OCI-LY7 (cell line): ENCODE measurements around the gene WDR91. TPM values are rescaled to one million over a fixed set of nuclear protein-coding genes. Genes with fewer than 3 reads are reported as not detected.

Source experiments
- BruUV-seq: library from RNA; stranded (reverse); fragments of 400-500 nt; replicated peaks from 2 replicates; lab custom pipeline; 2021; lab: Mats Ljungman, UMichigan
- CTCF ChIA-PET: fragments of 300-600 bp; sonication (Branson Sonifier 250); formaldehyde crosslinking; loops from one replicate; lab custom pipeline; 2022; ENCODE audit warnings: antibody characterized with exemption; ENCODE audit not compliant: unreplicated experiment; lab: Charles Lee
- POLR2A ChIA-PET: fragments of 300-600 bp; sonication (Branson Sonifier 250); formaldehyde crosslinking; loops from one replicate; lab custom pipeline; 2022; ENCODE audit warnings: antibody characterized with exemption; lab: Charles Lee
- DNase-seq: peaks from one replicate; pipeline ENCODE4 v3.0.0-alpha.2; 2015; ENCODE audit warnings: low spot score
- H2AFZ ChIP-seq: fragments of 200-600 bp; sonication (generic), shearing (Covaris generic); 2 replicates; pipeline ENCODE4 v1.6.1; 2014; ENCODE audit warnings: mild to moderate bottlenecking, antibody characterized with exemption, low read length, moderate library complexity
- H3K27ac ChIP-seq: fragments of 200-600 bp; sonication (generic); 2 replicates; pipeline ENCODE4 v1.5.1; 2014; ENCODE audit warnings: mixed run types, low read depth, mild to moderate bottlenecking, moderate library complexity, low read length, inconsistent platforms; ENCODE audit not compliant: poor library complexity, severe bottlenecking
- H3K36me3 ChIP-seq: fragments of 200-600 bp; sonication (generic); 2 replicates; pipeline ENCODE4 v1.6.1; 2014; ENCODE audit warnings: mild to moderate bottlenecking, antibody characterized with exemption, low read length, moderate library complexity, mixed read lengths; ENCODE audit not compliant: insufficient read depth
- H3K4me1 ChIP-seq: fragments of 200-600 bp; sonication (generic); 2 replicates; pipeline ENCODE4 v1.5.1; 2014; ENCODE audit warnings: mild to moderate bottlenecking, low read length; ENCODE audit not compliant: insufficient read depth, poor library complexity, severe bottlenecking
- H3K4me2 ChIP-seq: fragments of 200-600 bp; sonication (generic); 2 replicates; pipeline ENCODE4 v1.6.1; 2014; ENCODE audit warnings: mild to moderate bottlenecking, low read length
- H3K4me3 ChIP-seq: fragments of 200-600 bp; sonication (generic); 2 replicates; pipeline ENCODE4 v1.5.1; 2014; ENCODE audit warnings: mild to moderate bottlenecking, low read depth, low read length; ENCODE audit not compliant: poor library complexity, severe bottlenecking
- H3K79me2 ChIP-seq: fragments of 200-600 bp; sonication (generic); 2 replicates; pipeline ENCODE4 v1.6.1; 2016; ENCODE audit warnings: low read depth, mild to moderate bottlenecking, low read length, moderate library complexity, mixed read lengths; ENCODE audit not compliant: insufficient read depth
- H3K9me2 ChIP-seq: fragments of 200-600 bp; sonication (generic); 2 replicates; pipeline ENCODE4 v1.6.1; 2016; ENCODE audit warnings: mild to moderate bottlenecking, low read length, mixed read lengths; ENCODE audit not compliant: insufficient read depth
- H3K9me3 ChIP-seq: fragments of 200-600 bp; sonication (generic); 2 replicates; pipeline ENCODE4 v1.6.1; 2014; ENCODE audit warnings: mild to moderate bottlenecking, mixed run types, low read length, mixed read lengths
- H4K20me1 ChIP-seq: fragments of 200-600 bp; sonication (generic); 2 replicates; pipeline ENCODE4 v1.6.1; 2014; ENCODE audit warnings: mild to moderate bottlenecking, antibody characterized with exemption, low read length, moderate library complexity, mixed read lengths; ENCODE audit not compliant: insufficient read depth
- EZH2phosphoT487 ChIP-seq: fragments of 200-600 bp; sonication (generic); IDR thresholded peaks from 2 replicates; pipeline ENCODE4 v1.6.1; 2018; ENCODE audit warnings: low read depth, borderline replicate concordance, mild to moderate bottlenecking, mixed run types, antibody characterized with exemption, low read length, moderate library complexity, mixed read lengths
- intact Hi-C: fragments of 100-400 bp; cut with micrococcal nuclease; formaldehyde crosslinking; loops from one replicate; pipeline ENCODE4 v1.10.0; 2022; ENCODE audit not compliant: unreplicated experiment
- total RNA-seq, 2 experiments: library from RNA; depleted of rRNA in 1 of 2; stranded (reverse); fragments of >200 nt in 1 of 2; shearing (Covaris generic) in 1 of 2; gene quantifications; 2 replicates each; pipeline ENCODE4 v1.2.3, GENCODE V29; 2014 to 2022
- TF ChIP-seq, protein P1 (sequence below): fragments of 200-600 bp; sonication (generic); conservative IDR thresholded peaks from 2 replicates; pipeline ENCODE4 v1.5.1; 2014; ENCODE audit warnings: mild to moderate bottlenecking, antibody characterized with exemption, low read length, moderate library complexity, mixed read lengths

The WDR91 gene
- total RNA-seq, 2 experiments from 2014 or later = 13.6 to 17.1 TPM

DNA sequence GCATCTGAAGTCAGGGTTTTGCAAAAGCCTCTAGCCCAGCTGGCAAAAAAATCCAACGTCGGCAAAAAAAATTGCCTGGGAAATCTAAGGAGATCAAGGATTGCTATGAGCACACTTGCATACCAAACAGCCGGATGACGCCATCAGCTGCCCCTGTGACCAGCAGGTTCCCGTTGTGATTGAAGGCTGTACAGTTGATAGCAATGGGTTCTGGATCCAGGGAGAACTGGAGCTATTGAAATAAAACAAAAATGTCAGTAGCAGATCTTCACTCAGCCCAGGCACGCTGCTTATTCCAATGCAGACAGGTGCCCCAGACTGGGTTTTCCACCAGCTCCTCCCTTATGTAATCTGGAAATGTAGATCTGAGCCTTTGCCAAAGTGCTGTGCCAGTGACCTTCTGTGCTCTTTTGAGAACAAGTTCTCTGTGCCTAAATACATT is 22.1 kb downstream of the WDR91 start:
- no peak for DNase-seq
- H2AFZ ChIP-seq = no peak overlapping the region
- no peaks in the 10 kb centered on the region for H4K20me1 ChIP-seq
- TF ChIP-seq, protein P1, sequence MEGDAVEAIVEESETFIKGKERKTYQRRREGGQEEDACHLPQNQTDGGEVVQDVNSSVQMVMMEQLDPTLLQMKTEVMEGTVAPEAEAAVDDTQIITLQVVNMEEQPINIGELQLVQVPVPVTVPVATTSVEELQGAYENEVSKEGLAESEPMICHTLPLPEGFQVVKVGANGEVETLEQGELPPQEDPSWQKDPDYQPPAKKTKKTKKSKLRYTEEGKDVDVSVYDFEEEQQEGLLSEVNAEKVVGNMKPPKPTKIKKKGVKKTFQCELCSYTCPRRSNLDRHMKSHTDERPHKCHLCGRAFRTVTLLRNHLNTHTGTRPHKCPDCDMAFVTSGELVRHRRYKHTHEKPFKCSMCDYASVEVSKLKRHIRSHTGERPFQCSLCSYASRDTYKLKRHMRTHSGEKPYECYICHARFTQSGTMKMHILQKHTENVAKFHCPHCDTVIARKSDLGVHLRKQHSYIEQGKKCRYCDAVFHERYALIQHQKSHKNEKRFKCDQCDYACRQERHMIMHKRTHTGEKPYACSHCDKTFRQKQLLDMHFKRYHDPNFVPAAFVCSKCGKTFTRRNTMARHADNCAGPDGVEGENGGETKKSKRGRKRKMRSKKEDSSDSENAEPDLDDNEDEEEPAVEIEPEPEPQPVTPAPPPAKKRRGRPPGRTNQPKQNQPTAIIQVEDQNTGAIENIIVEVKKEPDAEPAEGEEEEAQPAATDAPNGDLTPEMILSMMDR = no peak
- TF ChIP-seq EZH2phosphoT487 = no peak
- no peaks in the 10 kb centered on the region for H3K4me1 ChIP-seq
- H3K4me2 ChIP-seq = no peak overlapping the region
- H3K36me3 ChIP-seq = peaks cover 58% of the 10 kb centered on the region
- H3K79me2 ChIP-seq = no peaks in the 10 kb centered on the region
- no peak overlapping the region for H3K27ac ChIP-seq
- CTCF ChIA-PET = no interaction called here
- intact Hi-C loops = no loop called here
- H3K9me2 ChIP-seq = no peaks in the 10 kb centered on the region
- no peaks in the 10 kb centered on the region for H3K9me3 ChIP-seq
- no peak overlapping the region for H3K4me3 ChIP-seq
- BruUV-seq = no TSS peak
- POLR2A ChIA-PET = interaction anchor here (0.7 to 1.1 kb wide), 3 partner anchors 20 to 1203 kb away, joined by 3 to 4 read pairs (median 3); no protein-coding TSS in a partner anchor

DNA sequence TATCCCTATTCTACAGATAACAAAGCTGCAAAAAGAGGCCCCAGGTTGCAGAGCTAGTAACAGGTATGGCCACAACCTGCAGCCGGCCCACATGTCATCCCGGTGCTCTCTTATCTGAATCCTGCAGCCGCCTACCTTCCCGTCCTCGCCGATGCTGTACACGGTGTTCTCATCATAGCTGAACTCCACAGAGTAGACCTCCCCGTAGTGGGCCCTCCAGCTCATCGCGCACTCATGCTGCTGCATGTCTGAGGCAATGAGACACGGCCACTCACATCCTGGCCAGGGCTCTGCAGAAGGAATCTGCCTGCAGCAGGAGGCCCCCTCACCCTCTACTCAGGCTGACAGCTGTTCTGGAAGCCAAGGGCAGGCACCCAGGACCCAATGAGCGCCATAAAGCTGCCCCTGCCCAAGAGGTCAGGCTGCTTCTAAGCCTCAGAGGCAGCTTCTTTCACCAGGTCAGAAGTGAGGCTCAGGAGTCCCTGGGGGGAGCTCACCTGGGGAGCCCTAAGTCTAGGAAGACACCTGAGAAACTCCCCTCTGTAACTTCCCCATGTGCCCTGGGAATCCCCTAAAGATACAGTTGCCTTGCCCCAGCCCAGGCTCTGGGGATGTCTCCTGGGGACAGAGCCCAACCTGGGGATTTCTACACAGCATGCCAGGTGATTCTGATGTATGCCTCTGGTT is 22.9 kb downstream of the WDR91 start:
- no peak for DNase-seq
- Histone ChIP-seq H3K4me1 (no peaks in the 10 kb centered on the region), H4K20me1 (no peaks in the 10 kb centered on the region), H2AFZ (no peak overlapping the region), H3K36me3 (peaks cover 64% of the 10 kb centered on the region), H3K9me3 (no peaks in the 10 kb centered on the region), H3K4me3 (no peak overlapping the region), H3K79me2 (no peaks in the 10 kb centered on the region), H3K4me2 (no peak overlapping the region), H3K27ac (no peak overlapping the region), H3K9me2 (no peaks in the 10 kb centered on the region)
- BruUV-seq = no TSS peak
- intact Hi-C loops = no loop called here
- ChIA-PET CTCF (interaction anchor here (1.1 kb wide), 1 partner anchor 23 kb away, joined by 3 read pairs; the partner anchor contains the start of gene WDR91), POLR2A (interaction anchor here (0.7 to 1.1 kb wide), 3 partner anchors 14 to 1203 kb away, joined by 3 to 4 read pairs (median 3); no protein-coding TSS in a partner anchor)
- no peak for TF ChIP-seq EZH2phosphoT487
- TF ChIP-seq, protein P1 = no peak

DNA sequence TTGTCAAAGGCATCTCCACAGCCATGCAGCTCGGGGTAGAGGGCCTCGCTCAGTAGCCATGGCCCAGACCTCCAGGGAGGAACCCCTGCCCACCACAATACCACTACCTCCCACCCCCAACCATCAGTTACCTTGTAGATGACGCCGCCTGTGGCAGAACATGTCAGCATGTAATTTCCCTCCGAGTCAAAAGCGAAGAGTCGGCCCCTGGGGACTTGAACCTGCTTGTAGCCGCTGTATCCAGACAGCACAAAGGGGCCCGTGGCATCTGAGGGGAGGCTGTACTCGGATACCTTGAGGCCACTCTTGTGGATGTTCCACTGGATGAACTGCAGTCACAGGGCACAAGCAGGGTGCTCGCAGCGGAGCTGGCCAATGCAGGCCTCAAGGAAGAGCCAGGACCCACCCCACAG is 24.5 kb downstream of the WDR91 start:
- Histone ChIP-seq H3K27ac (no peak overlapping the region), H3K9me2 (no peaks in the 10 kb centered on the region), H3K4me1 (no peaks in the 10 kb centered on the region), H3K9me3 (peaks cover 3% of the 10 kb centered on the region), H3K36me3 (peaks cover 66% of the 10 kb centered on the region), H2AFZ (no peak overlapping the region), H3K4me3 (no peak overlapping the region), H3K79me2 (no peaks in the 10 kb centered on the region), H4K20me1 (no peaks in the 10 kb centered on the region), H3K4me2 (no peak overlapping the region)
- ChIA-PET CTCF (no interaction called here), POLR2A (no interaction called here)
- intact Hi-C loops = no loop called here
- no TSS peak for BruUV-seq
- no peak for DNase-seq
- TF ChIP-seq EZH2phosphoT487 = no peak
- TF ChIP-seq, protein P1 = no peak
